OCI-LY3 (cell line): ENCODE results near the gene PRB3.

Experiments used
- H2AFZ ChIP-seq: fragments of 200-600, 300-600 bp; shearing (Covaris generic); 2 replicates; pipeline ENCODE4 v1.6.0; 2014; ENCODE audit warnings: antibody characterized with exemption, low read depth, low read length
- H3K27ac ChIP-seq: fragments of 200-600, 300-600 bp; sonication (generic); 2 replicates; pipeline ENCODE4 v1.5.1; 2014; ENCODE audit warnings: mild to moderate bottlenecking, low read length, moderate library complexity, mixed read lengths
- H3K27me3 ChIP-seq: fragments of 200-600, 300-600 bp; sonication (generic); 2 replicates; pipeline ENCODE4 v1.6.1; 2014; ENCODE audit warnings: low read depth, low read length, mixed read lengths
- H3K36me3 ChIP-seq: fragments of 200-600, 300-600 bp; sonication (generic); replicated peaks from 2 replicates; pipeline ENCODE3; 2014; ENCODE audit warnings: low read depth, low read length, mixed read lengths
- H3K4me1 ChIP-seq: fragments of 300-600, 200-600 bp; sonication (generic); 2 replicates; pipeline ENCODE4 v1.6.1; 2014; ENCODE audit warnings: low read length, mixed read lengths
- H3K4me2 ChIP-seq: fragments of 200-600, 300-600 bp; sonication (generic); 2 replicates; pipeline ENCODE4 v1.6.1; 2014; ENCODE audit warnings: low read length, mixed read lengths
- H3K4me3 ChIP-seq: fragments of 300-600, 200-600 bp; sonication (generic); 2 replicates; pipeline ENCODE4 v1.5.1; 2014; ENCODE audit warnings: antibody characterized with exemption, mild to moderate bottlenecking, low read length, moderate library complexity
- H3K79me2 ChIP-seq: fragments of 300-600, 200-600 bp; shearing (Covaris generic); 2 replicates; pipeline ENCODE4 v1.6.1; 2014; ENCODE audit warnings: mild to moderate bottlenecking, low read length, mixed read lengths
- H3K9ac ChIP-seq: fragments of 300-600, 200-600 bp; shearing (Covaris generic); 2 replicates; pipeline ENCODE4 v1.6.0; 2014; ENCODE audit warnings: mild to moderate bottlenecking, low read length, moderate library complexity
- H3K9me3 ChIP-seq: fragments of 200-600, 300-600 bp; shearing (Covaris generic); 2 replicates; pipeline ENCODE4 v1.6.1; 2014; ENCODE audit warnings: low read length, mixed read lengths; ENCODE audit not compliant: insufficient read depth
- H4K20me1 ChIP-seq: fragments of 200-600, 300-600 bp; sonication (generic); 2 replicates; pipeline ENCODE4 v1.6.1; 2016; ENCODE audit warnings: low read length, mixed read lengths; ENCODE audit not compliant: insufficient read depth
- EZH2phosphoT487 ChIP-seq: fragments of 200-600 bp; shearing (Covaris generic); IDR thresholded peaks from 2 replicates; pipeline ENCODE4 v1.6.1; 2018; ENCODE audit warnings: antibody characterized with exemption, mixed run types, low read depth
- TF ChIP-seq, protein P1 (sequence below): fragments of 200-600, 300-600 bp; sonication (generic); IDR thresholded peaks from 2 replicates; pipeline ENCODE4 v1.5.1; 2014; ENCODE audit warnings: antibody characterized with exemption, low read length, low read depth

The PRB3 gene

DNA sequence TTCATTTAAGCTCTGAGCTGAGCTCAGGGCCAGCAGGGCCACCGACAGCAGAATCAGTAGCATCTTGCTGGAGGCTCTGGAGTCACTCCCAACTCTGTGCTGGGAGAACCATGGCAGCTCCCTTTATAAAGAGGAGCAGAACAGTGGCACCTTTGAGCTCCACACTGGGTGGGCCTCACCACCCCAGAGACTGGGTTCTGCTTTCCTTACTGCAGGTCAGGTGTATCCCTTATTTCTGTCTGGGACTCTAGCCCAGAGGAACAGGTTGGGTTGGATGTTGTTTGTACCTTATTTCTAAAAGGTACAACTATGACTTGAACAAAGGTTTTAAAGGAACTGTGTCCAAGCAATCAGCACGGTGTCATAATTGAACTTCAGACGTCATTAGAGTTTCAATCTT lies at the start of gene PRB3:
Gene PRB3, minus strand, starts transcription at position 101 of the 400 bp plus-strand sequence. Its CDS starts 38 bp downstream, at position 63.
- Histone ChIP-seq H3K4me2 (no peak within 1 kb of the TSS), H3K27ac (no peak within 1 kb of the TSS), H3K9ac (no peak within 1 kb of the TSS), H3K4me3 (no peak within 1 kb of the TSS), H3K79me2 (no peaks in the 10 kb centered on the region), H3K9me3 (no peaks in the 10 kb centered on the region), H3K36me3 (no peaks in the 10 kb centered on the region), H3K27me3 (no peaks in the 10 kb centered on the region), H4K20me1 (no peaks in the 10 kb centered on the region), H2AFZ (no peak within 1 kb of the TSS), H3K4me1 (no peaks in the 10 kb centered on the region)
- TF ChIP-seq, protein P1, sequence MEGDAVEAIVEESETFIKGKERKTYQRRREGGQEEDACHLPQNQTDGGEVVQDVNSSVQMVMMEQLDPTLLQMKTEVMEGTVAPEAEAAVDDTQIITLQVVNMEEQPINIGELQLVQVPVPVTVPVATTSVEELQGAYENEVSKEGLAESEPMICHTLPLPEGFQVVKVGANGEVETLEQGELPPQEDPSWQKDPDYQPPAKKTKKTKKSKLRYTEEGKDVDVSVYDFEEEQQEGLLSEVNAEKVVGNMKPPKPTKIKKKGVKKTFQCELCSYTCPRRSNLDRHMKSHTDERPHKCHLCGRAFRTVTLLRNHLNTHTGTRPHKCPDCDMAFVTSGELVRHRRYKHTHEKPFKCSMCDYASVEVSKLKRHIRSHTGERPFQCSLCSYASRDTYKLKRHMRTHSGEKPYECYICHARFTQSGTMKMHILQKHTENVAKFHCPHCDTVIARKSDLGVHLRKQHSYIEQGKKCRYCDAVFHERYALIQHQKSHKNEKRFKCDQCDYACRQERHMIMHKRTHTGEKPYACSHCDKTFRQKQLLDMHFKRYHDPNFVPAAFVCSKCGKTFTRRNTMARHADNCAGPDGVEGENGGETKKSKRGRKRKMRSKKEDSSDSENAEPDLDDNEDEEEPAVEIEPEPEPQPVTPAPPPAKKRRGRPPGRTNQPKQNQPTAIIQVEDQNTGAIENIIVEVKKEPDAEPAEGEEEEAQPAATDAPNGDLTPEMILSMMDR, result no peak
- TF ChIP-seq EZH2phosphoT487, result no peak

DNA sequence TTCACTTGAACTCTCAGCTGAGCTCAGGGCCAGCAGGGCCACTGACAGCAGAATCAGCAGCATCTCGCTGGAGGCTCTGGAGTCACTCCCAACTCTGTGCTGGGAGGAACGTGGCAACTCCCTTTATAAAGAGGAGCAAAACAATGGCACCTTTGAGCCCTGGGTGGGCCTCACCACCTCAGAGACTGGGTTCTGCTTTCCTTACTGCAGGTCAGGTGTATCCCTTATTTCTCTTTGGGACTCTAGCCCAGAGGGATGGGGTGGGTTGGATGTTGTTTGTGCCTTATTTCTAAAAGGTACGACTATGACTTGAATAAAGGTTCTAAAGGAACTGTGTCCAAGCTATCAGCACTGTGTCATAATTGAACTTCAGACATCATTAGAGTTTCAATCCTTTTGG lies 40.8 kb upstream of the PRB3 start, which contains the start of gene PRB4:
Gene PRB4, minus strand, starts transcription at position 101 of the 400 bp plus-strand sequence. Its CDS starts 38 bp downstream, at position 63.
- Histone ChIP-seq H3K79me2 (no peaks in the 10 kb centered on the region), H3K9ac (no peak within 1 kb of the TSS), H3K4me2 (no peak within 1 kb of the TSS), H3K27me3 (0 out of 2 replicates have a peak, but pooled peaks cover 7% of the 10 kb centered on the region), H3K27ac (no peak within 1 kb of the TSS), H3K4me1 (no peaks in the 10 kb centered on the region), H3K36me3 (no peaks in the 10 kb centered on the region), H3K9me3 (no peaks in the 10 kb centered on the region), H2AFZ (no peak within 1 kb of the TSS), H3K4me3 (no peak within 1 kb of the TSS), H4K20me1 (no peaks in the 10 kb centered on the region)
- TF ChIP-seq, protein P1, result no peak
- TF ChIP-seq EZH2phosphoT487, result no peak

GRCh38 chr12:11307143-11307542 lies 37.6 kb upstream of the PRB3 start:
- Histone ChIP-seq H2AFZ (no peak overlapping the region), H3K4me3 (no peak overlapping the region), H3K36me3 (no peaks in the 10 kb centered on the region), H3K27me3 (0 out of 2 replicates have a peak, but pooled peaks cover 7% of the 10 kb centered on the region), H4K20me1 (no peaks in the 10 kb centered on the region), H3K9me3 (no peaks in the 10 kb centered on the region), H3K79me2 (no peaks in the 10 kb centered on the region), H3K4me1 (no peaks in the 10 kb centered on the region), H3K27ac (no peak overlapping the region), H3K9ac (no peak overlapping the region), H3K4me2 (no peak overlapping the region)
- no peak for TF ChIP-seq EZH2phosphoT487
- TF ChIP-seq, protein P1, result no peak

DNA sequence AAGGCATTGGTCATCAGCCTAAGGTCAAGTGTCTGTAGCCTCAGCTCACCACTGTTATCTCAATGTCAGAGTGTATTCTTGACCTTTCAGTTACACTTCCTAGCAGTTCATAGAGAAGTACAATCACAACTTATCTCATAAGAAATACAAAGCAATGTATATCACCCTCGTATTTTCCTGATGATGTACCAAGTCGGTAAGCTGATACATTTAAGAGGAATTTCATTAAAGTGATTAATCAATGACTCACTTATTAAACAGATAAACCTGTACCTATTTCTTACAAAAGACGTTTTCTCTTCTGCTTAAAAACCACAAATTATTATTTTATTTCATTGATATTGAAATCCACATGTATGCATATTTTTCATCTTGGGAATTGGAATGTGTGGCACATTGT lies 3.9 kb upstream of the PRB3 start:
- H3K4me3 ChIP-seq, result no peak overlapping the region
- TF ChIP-seq, protein P1, result no peak
- TF ChIP-seq EZH2phosphoT487, result no peak
- no peaks in the 10 kb centered on the region for H3K36me3 ChIP-seq
- no peak overlapping the region for H3K9ac ChIP-seq
- no peaks in the 10 kb centered on the region for H3K79me2 ChIP-seq
- H3K27me3 ChIP-seq, result no peaks in the 10 kb centered on the region
- H3K4me1 ChIP-seq, result no peaks in the 10 kb centered on the region
- H4K20me1 ChIP-seq, result no peaks in the 10 kb centered on the region
- no peak overlapping the region for H3K27ac ChIP-seq
- no peak overlapping the region for H2AFZ ChIP-seq
- no peak overlapping the region for H3K4me2 ChIP-seq
- no peaks in the 10 kb centered on the region for H3K9me3 ChIP-seq
